Stimulated activated CD4-positive, alpha-beta T cell treated with anti-CD3 and anti-CD28 coated beads, Interleukin-4, amount 100 ng/mL, for 4 hours (primary cell): ENCODE results near the gene RASGRF1.

Experiments
- DNase-seq, 2 experiments: peaks; one replicate each; pipeline ENCODE4 v3.0.0-alpha.2; 2020

The RASGRF1 gene

GRCh38 chr15:79066391-79067071 is 24.0 kb downstream of the RASGRF1 start:
- no peak for DNase-seq

DNA sequence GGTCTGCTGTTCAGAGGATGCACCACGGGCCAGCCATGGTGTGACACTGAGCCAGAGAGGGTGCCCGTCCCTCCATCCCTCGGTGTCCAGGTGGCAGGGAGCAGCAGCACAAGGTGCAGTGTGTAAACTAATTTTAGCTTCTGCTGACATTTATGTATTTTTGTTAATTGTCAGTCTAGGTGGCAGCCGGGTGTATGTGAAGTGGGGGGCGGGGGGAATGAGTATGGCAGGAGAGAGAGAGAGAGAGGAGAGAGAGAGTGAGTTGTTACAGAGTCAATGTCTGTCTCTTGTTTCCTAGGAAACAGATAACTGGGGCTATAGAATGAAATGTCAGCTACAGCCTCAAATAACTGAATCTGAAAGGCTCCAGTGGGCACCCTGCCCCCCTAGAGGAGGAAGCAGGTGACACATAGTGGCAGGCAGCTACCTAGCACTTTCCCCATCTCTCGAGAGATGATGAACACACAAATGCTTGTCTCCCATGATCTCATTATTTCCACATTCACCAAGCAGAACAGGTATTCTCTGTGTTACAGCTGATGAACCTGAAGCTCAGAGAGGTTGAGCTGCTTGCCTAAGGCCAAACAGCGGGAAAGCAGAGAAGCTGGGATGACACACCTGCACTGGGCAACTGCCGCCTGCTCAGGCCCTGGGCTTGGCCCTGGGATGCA is 24.7 kb downstream of the RASGRF1 start:
- DNase-seq = no peak

- no peak for DNase-seq
Measured at GRCh38 chr15:79065361-79065705, 25.2 kb downstream of the RASGRF1 start.

DNA sequence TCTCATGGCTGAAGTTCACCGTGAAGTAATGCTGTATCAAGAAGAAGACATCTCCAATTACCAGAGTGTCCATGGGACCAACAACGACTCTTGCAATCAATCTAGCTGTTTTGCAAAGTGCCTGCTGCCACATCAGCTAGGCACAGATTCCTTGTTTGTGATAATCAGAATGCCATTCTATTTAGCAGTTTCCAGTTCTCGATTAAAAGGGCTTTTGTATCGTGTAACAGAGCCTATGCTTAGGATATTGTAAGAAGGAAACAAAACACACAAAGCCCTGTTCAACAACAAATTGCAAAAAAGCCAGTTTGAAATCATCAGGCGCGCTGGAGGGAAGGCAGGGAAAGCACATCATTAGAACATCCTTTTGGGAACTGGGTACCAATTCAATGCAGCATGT is 26.1 kb downstream of the RASGRF1 start:
- no peak for DNase-seq

GRCh38 chr15:79060175-79060574 is 30.4 kb downstream of the RASGRF1 start:
- no peak for DNase-seq

DNA sequence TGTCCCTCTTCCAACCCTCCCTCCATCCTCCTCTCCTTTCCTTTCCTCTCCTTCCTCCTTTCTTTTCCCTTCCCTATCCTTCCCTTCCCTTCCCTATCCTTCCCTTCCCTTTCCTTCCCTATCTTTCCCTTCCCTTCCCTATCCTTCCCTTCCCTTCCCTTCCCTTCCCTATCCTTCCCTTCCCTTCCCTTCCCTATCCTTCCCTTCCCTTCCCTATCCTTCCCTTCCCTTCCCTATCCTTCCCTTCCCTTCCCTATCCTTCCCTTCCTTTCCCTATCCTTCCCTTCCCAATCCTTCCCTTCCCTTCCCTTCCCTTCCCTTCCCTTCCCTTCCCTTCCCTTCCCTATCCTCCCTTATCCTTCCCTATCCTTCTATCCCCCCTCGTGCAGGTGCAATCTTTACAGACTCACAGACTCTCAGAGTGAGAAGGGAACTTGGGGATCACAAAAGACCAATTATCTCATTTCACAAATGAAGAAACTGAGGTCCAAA is 31.5 kb downstream of the RASGRF1 start:
- no peak for DNase-seq

DNA sequence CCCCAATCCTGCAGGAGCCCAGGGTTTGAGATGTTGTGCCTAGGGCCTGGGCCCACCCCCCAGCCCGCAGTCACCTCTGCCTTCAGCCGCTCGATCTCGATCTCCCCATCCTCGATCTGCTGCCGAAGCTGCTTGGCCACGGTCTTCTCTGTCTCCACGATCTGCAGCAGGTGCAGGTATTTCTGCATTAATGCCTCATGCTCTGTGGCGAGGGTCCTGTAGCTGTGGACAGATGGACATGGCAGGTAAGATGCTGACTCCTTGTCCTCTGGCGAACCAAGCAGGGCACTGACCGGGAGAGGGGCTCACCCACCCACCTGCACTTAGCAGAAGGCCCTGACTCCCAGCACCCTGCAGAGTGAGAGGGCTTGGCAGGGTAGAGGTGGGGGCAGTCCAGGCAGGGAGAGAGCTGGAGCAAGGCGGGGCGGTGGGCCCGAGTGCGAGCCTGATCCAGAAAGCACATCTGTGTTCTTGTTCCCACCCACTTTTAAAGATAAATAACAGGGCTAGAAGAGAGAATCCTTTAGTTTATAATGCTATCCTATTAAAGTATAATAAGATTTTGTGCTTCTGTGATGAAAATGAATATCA is 32.2 kb downstream of the RASGRF1 start:
- no peak for DNase-seq

DNA sequence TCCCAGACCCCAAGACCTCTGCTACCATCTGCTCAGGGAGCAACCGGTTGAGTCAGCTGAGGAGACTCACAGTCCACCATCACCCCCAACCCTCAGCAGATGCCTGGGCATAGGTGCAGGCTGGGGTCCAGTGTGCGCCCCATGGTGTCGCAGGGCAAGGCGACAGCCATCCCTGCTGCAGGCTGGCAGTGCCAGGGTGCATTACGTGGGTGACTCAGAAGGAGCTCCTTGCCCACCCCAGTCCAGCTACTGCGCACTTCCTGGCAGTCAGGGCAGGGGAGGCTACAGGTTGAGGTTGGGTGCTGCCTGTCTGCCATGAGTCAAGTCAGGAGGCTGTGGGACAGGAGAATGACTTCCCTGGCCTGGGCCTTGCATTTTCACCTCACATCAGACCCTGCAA is 33.5 kb downstream of the RASGRF1 start:
- DNase-seq = no peak

DNA sequence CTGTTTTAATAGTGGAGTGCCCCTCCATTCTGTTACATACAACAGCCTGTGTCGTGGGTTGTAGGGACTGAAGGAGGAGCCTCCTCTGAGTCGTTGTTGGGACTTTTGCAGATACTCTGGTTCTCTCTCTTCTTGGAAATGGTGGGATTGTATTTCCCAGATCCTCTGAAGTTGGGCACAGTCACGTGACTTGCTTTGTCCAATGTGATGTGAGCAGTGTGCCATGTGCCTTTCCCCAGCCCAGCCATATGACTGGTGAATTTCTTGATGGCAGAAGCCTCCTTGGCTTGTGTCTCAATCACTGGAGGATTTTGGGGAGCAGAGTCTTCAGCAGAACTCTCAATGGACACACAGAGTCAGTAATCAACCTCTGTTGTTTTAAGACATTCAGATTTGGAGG is 36.2 kb downstream of the RASGRF1 start:
- no peak for DNase-seq

GRCh38 chr15:79053894-79054293 is 36.7 kb downstream of the RASGRF1 start:
- DNase-seq = no peak

- no peak for DNase-seq
Measured at GRCh38 chr15:79051941-79052731, 38.4 kb downstream of the RASGRF1 start.

DNA sequence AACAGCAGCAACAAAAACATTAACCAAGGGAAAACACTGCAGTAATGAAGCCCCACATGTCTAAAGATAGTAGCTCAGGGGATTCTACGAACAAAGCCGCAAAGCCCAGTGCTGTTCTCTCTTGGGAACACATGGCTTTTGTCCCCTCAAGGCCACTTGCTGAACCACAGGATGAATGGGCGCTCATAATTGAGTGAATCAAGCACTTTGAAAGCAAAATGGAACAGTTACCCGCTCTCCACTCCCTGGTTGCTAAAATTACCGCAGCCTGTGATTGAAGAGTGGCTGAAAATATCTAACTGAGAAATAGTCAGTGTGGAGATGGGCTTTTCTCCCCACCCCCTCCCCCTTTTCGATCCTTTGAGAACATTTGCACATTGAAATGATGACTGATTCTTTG is 39.6 kb downstream of the RASGRF1 start:
- no peak for DNase-seq

DNA sequence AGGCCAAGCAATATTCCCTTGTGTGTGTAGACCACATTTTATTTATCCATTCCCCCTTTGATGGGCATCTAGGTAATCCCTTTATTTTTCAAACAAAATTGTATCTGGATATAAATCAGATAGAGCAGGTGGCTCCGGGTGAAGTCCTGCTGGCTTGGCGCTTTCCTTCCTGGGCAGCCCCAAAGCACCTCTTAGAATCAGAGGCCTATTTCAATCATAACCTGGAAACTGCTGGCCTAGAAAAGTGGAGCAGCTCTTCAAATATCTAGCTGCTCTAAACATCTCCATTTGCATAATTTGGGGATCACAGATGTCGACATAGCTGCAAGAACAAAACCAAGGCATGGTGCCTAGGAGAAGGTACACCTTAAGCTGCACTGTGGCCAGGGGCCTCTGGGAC is 40.2 kb downstream of the RASGRF1 start:
- DNase-seq = no peak

DNA sequence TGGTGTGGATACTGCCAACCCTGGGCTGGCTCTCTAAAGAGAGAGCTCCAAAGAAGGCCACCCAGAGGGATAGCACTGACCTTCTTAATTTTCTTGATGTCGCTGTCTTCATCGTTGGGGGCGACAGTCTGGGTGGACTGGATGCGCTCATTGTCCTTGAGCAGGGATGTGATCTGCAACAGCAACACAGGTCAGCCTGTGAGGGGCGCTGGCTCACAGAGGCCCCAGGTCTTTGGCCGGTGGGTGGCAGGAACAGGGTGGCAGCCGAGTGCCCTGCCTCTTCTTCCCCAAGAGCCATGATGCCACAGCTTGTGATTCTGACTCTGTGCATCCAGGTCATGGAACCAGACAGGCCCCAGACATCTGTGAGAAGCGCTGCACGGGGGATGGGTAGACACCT is 41.2 kb downstream of the RASGRF1 start:
- DNase-seq = no peak

DNA sequence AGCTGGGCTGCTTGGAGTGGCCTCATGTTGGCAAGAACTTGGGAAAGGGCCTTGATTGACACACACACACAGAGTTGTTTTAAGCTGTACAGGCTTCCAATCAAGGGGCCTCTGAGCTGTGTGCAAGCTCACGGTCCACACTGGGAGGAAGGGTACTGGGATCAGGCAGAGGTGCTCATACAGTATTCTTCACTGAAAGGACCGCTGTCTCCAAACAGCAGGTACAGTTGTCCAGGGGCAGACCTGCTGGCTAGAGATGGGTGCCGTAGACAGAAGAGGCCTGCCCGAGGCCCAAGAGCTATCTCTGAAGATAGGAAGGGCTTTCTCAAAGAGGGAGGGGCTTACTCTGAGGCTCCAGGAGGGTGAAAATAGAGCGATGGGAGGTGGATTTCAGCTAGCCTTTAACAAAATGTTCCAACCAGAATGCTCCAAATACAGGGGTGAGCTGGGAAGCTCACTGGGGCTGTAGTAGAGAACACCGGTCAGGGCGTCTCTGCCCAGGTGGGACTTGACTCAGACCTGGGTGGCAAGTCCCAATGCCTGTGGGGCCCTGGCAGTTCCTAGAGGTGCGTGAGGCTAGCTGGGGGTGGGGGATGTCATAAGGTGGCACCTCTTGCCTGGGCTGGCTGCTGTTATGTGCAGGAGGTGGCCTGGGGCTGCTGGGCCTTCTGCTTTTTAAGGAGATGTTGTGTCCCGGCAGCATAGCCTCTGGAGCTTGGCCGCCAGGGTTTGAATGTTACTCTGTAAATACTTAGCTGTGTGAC is 42.7 kb downstream of the RASGRF1 start:
- DNase-seq = no peak

DNA sequence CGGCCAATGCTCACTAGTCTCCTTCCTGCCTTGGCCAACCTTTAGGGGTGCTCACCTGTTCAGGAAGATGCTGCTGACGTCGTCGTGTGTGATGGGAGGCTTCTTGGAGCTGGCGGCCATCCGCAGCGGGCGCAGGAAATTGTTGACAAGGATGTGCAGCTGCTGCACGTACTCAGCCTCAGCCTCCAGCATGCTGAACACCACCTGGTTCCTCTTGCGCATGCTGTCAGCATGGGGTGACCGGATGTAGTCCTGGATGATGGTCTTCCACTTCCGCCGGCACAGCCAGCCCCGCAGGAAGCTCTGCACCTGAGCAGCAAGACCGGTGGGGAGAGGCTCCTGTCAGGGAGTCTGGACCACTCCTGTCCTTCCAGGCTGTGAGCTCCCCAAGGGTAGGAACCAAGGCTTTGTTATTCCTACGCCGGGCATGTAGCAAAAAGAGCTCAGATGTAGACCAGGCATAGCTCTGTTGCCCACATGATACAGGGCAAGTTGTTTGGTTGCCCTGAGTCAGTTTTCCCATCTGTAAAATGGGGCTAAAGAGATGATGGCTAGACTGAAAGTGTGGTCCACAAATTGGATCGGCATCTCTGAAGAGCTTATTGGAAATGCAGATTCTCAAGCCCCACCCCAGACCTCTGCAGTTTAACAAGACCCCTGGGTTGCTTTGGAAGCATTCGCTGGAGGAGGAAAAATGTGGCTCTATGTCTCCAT is 43.7 kb downstream of the RASGRF1 start:
- no peak for DNase-seq

- DNase-seq = no peak
Measured at GRCh38 chr15:79045041-79045440, 45.5 kb downstream of the RASGRF1 start.

DNA sequence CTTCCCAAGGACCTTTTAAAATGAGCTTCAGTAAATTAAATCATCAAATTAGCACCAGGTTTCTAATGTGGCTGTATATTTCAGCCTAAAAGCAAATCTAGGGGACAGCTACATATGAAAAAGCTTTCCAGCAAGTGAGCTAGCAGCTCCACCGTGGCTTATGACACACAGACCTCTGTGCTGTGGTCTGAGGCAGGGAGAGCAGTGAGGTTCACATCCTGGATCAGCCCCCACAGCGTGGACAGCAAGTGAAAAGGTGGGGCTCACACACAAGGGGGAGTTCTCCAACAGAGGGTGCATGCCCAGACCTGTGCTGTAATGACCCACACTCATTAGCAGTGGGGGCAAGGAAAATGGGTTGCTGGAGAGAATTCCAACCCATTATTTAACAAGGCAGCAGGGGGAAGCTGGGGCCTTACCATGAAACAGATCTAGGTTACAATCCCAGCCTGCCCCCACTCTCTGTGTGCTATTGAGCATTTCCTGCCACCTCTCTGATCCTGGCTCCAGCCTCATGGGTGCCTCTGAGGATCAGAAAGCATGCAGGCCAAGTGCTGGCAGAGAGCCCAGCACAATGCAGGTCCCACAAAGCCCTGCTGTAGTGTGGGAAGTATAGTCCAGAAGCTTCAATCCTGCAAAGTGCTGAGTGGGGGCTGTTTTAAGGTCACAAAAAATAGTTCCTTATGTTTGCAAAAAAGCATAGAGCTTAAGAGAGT is 48.2 kb downstream of the RASGRF1 start:
- no peak for DNase-seq

GRCh38 chr15:79041601-79042168 is 48.9 kb downstream of the RASGRF1 start:
- no peak for DNase-seq

DNA sequence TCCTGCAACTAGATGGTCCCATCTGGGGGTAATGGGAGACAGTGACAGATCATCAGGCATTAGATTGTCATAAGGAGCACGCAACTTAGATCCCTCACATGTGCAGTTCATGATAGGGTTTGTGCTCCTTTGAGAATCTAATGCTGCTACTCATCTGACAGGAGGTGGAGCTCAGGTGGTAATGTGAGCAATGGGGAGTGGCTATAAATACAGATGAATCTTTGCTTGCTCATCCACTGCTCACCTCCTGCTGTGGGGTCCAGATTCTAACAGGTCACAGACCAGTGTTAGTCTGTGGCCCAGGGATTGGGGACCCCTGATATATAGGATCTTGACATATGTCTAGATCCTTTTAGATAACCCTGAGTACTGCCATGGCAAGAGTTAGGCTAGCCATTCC is 52.7 kb downstream of the RASGRF1 start:
- DNase-seq = no peak

GRCh38 chr15:79036323-79036722 is 54.3 kb downstream of the RASGRF1 start:
- DNase-seq = no peak
